K562 (cell line): ENCODE measurements around the gene PGPEP1. TPM values are rescaled to one million over a fixed set of nuclear protein-coding genes. Genes with fewer than 3 reads are reported as not detected.

Experiments
- ARID4B ChIP-seq: sonication (generic); formaldehyde crosslinking; IDR thresholded peaks from 2 replicates; pipeline ENCODE4 v1.8.0; 2022; ENCODE audit warnings: mild to moderate bottlenecking, missing genetic modification reagents
- DACH1 ChIP-seq: fragments of 450-650 bp; IDR thresholded peaks from 2 replicates; pipeline ENCODE4 v1.6.1; 2018; ENCODE audit not compliant: partially characterized antibody
- DIDO1 ChIP-seq: fragments of 450-650 bp; IDR thresholded peaks from 2 replicates; pipeline ENCODE4 v1.6.1; 2016; ENCODE audit warnings: low read depth, missing biosample characterization, missing genetic modification characterization
- ETV1 ChIP-seq: fragments of 450-650 bp; conservative IDR thresholded peaks from 2 replicates; pipeline ENCODE4 v1.6.1; 2016; ENCODE audit warnings: missing genetic modification characterization, control low read depth, low read depth, missing compliant biosample characterization
- RBM14 ChIP-seq: fragments of 200-400 bp; formaldehyde crosslinking; IDR thresholded peaks from 2 replicates; pipeline ENCODE4 v1.6.1; 2018; ENCODE audit warnings: low read depth, mild to moderate bottlenecking, low read length, moderate library complexity, borderline replicate concordance; ENCODE audit not compliant: insufficient read depth
- SRSF7 ChIP-seq: fragments of 200-400 bp; formaldehyde crosslinking; optimal IDR thresholded peaks from 2 replicates; pipeline ENCODE3; 2017; ENCODE audit warnings: mild to moderate bottlenecking, low read depth, low read length
- U2AF2 ChIP-seq: fragments of 200-400 bp; formaldehyde crosslinking; optimal IDR thresholded peaks from 2 replicates; pipeline ENCODE3; 2017; ENCODE audit warnings: low read depth, mild to moderate bottlenecking, low read length
- polyA plus RNA-seq, 8 experiments: library from polyadenylated mRNA; depleted of rRNA in 4 of 8; stranded (reverse) in 5 of 8; unstranded in 3 of 8; fragments of >200 nt; fragmentation: Nextera tagmentation in 2 of 8; fragmentation: Illumina TruSeq in 1 of 8; extraction: Ambion mirVana in 2 of 8; extraction: Trizol in 1 of 8; gene quantifications; 2 replicates each; pipeline versions ENCODE4 v1.2.1 to v1.2.3, GENCODE V29; 2011 to 2014; ENCODE audit warnings: inconsistent platforms in 1 of 8, missing spikeins in 1 of 8
- total RNA-seq, 7 experiments: library from RNA; depleted of rRNA in 6 of 7; stranded (reverse); fragments of >200 nt in 6 of 7; fragmentation: Illumina TruSeq in 2 of 7; extraction: Trizol in 2 of 7; gene quantifications; 2 replicates each; pipeline versions ENCODE4 v1.2.1 to v1.2.3, GENCODE V29; 2011 to 2021; ENCODE audit warnings: low replicate concordance in 1 of 7
- TF ChIP-seq, protein P1 (sequence below), 2 experiments: fragments of 450-650 bp; formaldehyde crosslinking in 1 of 2; IDR thresholded peaks; 2 replicates each; pipeline versions ENCODE4 v1.4.0 to v1.6.1; 2014 to 2020; ENCODE audit warnings: mild to moderate bottlenecking in 2 of 2, borderline replicate concordance in 1 of 2, low read depth in 1 of 2
- TF ChIP-seq, protein P2 (sequence below): sonication (generic); formaldehyde crosslinking; IDR thresholded peaks from 2 replicates; pipeline ENCODE4 v1.9.0; 2022; ENCODE audit warnings: mild to moderate bottlenecking, missing genetic modification reagents

The PGPEP1 gene
- total and polyA plus RNA-seq, 9 of the 15 experiments (the other 6 are each of a cell fraction or from before 2014, with no cell fraction given): 10.0 to 69.6 (median 33.5) TPM

DNA sequence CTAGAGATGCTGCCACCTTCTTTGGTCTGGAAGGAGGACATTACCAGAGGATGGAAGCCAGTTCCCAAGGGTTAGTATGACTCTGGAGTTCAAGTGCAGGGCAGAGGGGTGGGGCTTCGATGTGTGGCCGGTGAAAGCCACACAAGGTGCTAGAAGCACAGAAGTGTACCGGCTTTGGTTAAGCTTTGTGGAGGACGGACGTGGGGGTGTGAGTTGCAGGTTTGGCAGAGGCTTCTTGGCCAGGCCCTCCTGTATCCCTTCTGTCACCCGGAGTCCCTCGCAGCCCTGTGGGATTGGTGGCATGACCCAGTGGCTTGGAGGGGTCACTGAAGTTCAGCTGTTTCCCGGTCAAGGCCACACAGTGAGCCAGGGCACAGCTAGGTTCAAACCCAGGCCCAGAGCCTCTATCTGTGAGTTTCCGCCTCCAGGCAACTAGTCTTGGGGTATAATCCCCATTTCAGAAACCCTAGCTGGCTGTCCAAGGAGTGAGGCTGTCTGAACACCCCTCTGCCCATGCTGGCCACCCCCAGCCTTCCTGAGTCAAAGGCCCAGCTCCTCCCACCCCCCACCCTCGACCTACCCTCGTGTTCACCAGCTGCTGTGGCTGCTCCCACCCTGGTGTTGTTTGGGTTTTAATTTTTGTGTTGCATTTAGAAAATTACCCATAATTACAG, 74.2 kb downstream of the PGPEP1 start (continued):
- TF ChIP-seq RBM14 (no peak), U2AF2 (no peak), ARID4B (0 out of 2 replicates have a peak, but pooled peaks have one; percentile 33), DIDO1 (no peak), ETV1 (tag) (no peak), DACH1 (no peak), SRSF7 (no peak)
- TF ChIP-seq, protein P1, sequence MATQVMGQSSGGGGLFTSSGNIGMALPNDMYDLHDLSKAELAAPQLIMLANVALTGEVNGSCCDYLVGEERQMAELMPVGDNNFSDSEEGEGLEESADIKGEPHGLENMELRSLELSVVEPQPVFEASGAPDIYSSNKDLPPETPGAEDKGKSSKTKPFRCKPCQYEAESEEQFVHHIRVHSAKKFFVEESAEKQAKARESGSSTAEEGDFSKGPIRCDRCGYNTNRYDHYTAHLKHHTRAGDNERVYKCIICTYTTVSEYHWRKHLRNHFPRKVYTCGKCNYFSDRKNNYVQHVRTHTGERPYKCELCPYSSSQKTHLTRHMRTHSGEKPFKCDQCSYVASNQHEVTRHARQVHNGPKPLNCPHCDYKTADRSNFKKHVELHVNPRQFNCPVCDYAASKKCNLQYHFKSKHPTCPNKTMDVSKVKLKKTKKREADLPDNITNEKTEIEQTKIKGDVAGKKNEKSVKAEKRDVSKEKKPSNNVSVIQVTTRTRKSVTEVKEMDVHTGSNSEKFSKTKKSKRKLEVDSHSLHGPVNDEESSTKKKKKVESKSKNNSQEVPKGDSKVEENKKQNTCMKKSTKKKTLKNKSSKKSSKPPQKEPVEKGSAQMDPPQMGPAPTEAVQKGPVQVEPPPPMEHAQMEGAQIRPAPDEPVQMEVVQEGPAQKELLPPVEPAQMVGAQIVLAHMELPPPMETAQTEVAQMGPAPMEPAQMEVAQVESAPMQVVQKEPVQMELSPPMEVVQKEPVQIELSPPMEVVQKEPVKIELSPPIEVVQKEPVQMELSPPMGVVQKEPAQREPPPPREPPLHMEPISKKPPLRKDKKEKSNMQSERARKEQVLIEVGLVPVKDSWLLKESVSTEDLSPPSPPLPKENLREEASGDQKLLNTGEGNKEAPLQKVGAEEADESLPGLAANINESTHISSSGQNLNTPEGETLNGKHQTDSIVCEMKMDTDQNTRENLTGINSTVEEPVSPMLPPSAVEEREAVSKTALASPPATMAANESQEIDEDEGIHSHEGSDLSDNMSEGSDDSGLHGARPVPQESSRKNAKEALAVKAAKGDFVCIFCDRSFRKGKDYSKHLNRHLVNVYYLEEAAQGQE (IDR thresholded peaks at IDR 0.05; ENCODE audit: borderline replicate concordance): no peak
- TF ChIP-seq, protein P1 (CRISPR knock-in tag; IDR thresholded peaks at IDR 0.05; ENCODE audit: low read depth): 0 out of 2 replicates have a peak, but pooled peaks have one; percentile 36
- TF ChIP-seq, protein P2, sequence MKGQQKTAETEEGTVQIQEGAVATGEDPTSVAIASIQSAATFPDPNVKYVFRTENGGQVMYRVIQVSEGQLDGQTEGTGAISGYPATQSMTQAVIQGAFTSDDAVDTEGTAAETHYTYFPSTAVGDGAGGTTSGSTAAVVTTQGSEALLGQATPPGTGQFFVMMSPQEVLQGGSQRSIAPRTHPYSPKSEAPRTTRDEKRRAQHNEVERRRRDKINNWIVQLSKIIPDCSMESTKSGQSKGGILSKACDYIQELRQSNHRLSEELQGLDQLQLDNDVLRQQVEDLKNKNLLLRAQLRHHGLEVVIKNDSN: 0 out of 2 replicates have a peak, but pooled peaks have one; percentile 6
